AG08396 (cell line): Measurements from ENCODE around the gene PRND.
A peak's percentile ranks its signal among the peaks of the same experiment; 100 is the strongest.
"Not testable (repeated sequence)": the region's sequence is repeated elsewhere in the genome, so short reads cannot be mapped to it uniquely, and the experiment has no call there.

Experiments
- DNase-seq: peaks from one replicate; pipeline ENCODE4 v3.0.0; 2012; ENCODE audit warnings: low spot score, mixed read lengths

PRND gene

GRCh38 chr20:4737857-4738627, 16.3 kb downstream of the PRND start:
- DNase-seq, result no peak

DNA sequence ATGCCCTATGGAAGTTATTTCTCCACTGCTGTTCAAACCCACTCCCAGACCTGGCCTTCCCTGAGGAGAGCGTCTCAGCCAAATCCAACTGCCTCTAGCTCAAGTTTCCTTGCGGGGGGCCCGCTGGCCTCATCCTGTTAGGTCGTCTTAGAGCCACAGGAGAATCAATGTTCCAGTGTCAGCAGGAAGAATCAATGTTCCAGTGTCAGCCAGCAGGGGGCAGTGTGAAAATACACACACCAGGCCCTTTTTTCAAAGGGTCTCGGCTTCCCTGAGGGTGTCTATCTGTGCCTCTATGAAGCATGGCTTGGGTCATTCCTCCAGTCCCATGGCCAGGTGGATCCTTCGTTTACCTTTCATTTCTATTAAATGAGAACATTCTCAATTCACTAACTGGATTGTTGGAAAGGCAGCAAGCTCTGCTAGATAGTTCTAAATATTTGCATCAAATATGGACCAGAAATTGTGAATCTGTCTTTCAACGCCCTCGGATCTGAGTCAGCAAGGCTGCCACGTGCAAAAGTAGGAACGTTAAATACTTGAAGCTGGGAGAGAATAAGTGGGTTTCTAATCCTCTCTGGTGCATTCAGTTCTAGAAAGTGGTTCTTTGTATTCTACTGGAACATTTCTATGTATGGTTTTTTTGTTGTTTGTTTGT, 19.2 kb downstream of the PRND start:
- peak; percentile 43 for DNase-seq

DNA sequence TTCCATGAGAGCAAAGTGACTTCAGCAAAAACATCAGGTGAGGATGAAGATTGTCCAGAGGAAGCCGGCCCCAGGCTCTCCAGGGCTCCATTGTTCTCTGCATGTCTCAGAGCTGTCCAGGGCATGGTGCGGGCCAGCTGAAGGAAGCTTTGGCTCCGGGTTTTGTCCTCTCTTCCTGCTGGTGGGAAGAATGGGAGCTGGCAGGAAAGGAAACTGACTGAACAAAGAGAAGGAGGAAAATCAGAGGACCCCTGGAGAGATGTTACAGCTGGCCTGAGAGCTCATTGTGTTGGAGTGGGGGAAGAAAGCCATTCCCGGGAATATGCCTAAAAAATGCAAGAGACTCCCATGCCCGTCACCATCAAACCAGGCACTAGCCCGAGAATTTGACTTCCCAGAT, 27.1 kb downstream of the PRND start:
- DNase-seq, result no peak

- DNase-seq, result no peak
These were observed 27.6 kb downstream of the PRND start for GRCh38 chr20:4749326-4749725.

DNA sequence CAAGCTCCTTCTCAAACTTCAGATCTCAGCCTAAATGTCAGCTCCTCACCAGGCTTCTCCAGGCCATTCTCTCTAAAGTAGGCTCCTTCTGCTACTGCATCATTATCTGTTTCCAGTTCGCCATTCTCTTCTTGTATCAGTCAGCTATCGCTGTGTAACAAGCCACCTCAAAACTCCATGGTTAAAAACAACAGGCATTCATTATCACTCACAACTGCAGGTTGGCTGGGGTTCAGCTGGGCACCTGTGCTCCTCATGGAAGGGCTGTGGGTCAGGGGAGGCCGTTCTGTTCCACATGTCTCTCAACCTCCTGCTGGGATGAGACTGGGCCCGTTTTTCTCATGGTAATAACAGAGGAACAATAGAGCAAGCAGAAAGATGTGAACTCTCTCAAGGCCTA, 28.7 kb downstream of the PRND start:
- DNase-seq, result no peak

DNA sequence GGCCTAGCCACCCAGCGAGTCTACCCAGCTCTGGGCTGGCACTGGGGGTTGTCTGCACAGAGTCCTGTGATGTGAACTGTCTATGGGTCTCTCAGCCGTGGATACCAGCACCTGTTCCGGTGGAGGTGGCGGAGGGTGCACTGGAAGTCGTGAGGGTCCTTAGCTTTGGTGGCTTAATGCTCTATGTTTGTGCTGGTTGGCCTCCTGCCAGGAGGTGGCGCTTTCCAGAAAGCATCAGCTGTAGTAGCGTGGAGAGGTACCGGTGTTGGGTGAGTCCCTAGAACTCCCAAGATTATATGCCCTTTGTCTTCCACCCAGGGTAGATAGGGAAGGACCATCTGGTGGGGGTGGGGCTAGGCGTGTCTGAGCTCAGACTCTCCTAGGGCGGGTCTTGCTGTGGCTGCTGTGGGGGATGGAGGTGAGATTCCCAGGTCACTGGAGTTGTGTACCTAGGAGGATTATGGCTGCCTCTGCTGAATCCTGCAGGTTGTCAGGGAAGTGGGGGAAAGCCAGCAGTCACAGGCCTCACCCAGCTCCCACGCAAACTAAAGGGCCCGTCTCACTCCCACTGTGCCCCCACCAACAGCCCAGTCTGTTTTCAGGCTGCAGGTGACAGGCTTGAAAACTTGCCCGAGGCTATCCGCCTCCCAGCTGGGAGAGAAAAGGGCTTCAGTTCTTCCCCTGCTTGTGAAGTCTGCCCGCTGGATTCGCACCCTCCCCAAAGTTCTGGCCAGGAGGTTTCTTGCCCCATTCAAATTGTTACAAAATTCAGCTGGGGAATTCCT, 37.6 kb downstream of the PRND start:
- not testable (repeated sequence) for DNase-seq

- DNase-seq, result no peak
These were observed 41.6 kb downstream of the PRND start for GRCh38 chr20:4763261-4763660.

- no peak for DNase-seq
These were observed 42.2 kb downstream of the PRND start for GRCh38 chr20:4763723-4764510.

DNA sequence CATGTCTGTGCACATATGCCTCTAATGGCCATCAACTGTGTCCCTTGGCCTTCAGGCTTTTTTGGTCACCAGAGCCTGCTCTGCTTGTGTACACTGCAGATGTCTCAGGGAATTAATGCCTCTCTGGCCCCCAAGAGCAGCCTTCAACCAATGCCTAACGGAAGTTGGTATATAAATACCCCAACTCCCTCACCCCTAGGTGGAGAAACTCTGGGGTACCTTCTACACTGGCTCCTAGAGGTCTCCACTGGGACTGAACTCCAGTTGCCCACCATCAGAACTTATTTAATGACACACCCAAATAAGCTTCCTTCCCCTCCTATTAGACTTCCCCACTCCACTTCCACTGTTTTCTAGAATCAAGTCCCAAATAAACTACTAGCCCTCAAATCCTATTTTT, 43.1 kb downstream of the PRND start:
- DNase-seq, result no peak

DNA sequence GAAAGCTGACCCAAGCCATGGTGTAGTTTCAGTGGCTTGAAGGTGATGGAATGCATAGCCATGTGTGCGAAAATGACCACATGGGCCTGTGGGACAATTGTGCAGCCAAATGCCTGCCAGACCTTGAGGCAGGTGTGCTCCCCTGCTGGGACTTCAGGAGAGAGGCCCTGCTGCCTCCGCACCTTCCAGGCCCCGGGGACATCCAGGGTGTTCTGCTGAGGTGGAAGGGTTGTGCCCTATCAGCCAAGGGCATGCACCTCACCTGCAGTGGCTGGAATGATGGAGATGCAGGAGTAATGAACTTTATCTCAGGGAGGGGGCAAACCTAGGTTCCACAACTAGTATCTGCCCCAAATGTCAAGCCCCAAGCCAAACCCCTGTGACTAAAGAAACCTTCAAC, 44.0 kb downstream of the PRND start:
- no peak for DNase-seq

DNA sequence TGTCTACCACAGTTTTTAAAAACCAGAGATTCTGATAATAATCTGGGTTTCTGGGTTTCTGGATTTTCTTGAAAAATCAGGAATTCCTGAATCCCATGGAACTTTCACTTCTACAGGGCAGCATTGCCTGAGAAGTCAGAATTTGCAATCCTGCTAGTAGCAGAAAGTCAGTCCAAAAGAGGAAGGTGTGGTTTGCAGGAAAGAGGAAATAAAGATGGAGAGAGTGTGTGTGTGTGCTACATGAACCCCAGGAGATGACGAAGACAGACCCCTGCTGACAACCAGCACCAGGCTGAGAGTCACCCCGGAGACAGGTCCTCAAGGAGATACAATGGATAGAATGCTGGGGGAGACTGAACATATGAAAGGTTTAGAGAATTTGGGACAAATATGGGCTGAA, 44.9 kb downstream of the PRND start:
- no peak for DNase-seq

- no peak for DNase-seq
These were observed 45.4 kb downstream of the PRND start for GRCh38 chr20:4767084-4767483.

- DNase-seq, result no peak
These were observed 47.6 kb downstream of the PRND start for GRCh38 chr20:4769328-4769727.

DNA sequence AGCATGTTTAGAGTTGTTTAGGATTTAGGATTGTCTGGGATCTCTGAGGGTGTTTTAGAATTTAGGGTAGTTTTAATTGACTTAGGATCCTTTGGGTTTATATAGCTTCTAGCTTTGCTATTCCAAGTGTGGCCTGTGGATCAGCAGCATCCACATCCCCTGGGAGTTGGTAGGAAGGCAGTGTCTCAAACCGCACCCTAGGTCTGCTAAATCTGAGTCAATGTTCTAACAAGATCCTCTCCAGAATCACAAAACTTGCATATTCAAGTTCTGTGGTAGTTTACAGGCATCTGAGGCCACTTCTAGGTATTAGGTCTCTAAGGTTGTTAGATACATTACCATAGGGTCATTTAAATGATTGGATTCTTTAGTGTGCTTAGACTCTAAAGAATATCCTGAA, 48.3 kb downstream of the PRND start:
- no peak for DNase-seq

- DNase-seq, result no peak
These were observed 49.3 kb downstream of the PRND start for GRCh38 chr20:4771004-4771403.

GRCh38 chr20:4772132-4772531, 50.4 kb downstream of the PRND start:
- no peak for DNase-seq

GRCh38 chr20:4773014-4773413, 51.3 kb downstream of the PRND start:
- DNase-seq, result not testable (repeated sequence)

DNA sequence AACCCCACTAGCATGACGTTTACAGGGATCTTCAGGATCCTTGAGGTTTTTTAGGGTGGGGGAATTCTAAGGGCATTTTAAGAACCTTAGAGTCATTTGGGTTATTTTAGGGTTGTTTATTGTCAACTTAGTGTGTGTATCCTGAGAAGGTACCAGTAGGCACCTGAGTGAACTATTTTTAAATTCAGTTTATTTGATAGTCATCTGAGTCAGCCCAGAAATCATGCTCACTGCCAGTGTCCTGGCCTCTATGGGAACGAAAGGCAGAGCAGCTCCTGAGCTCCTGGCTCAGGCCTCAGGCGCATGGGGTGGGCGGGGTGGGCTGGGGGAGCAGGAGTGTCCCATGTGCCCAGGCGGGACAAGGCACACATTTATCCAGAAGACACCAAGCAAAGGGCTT, 52.0 kb downstream of the PRND start:
- DNase-seq, result peak; percentile 20

- DNase-seq, result peak; percentile 39
These were observed 52.5 kb downstream of the PRND start for GRCh38 chr20:4774207-4774606.

- DNase-seq, result no peak
These were observed 53.8 kb downstream of the PRND start for GRCh38 chr20:4775322-4776078.

GRCh38 chr20:4776079-4776630, 54.4 kb downstream of the PRND start:
- no peak for DNase-seq
